WERI-Rb-1 (cell line): ENCODE measurements around the gene TCF19.
A peak's percentile ranks its signal among the peaks of the same experiment; 100 is the strongest.
"Not testable (repeated sequence)": the region's sequence is repeated elsewhere in the genome, so short reads cannot be mapped to it uniquely, and the experiment has no call there.

ENCODE experiments used
- DNase-seq: peaks from one replicate; pipeline ENCODE4 v3.0.0-alpha.2; 2020
- H3K27ac ChIP-seq: fragments of 250-450 bp; sonication (Bioruptor Pico); 2 replicates; pipeline ENCODE4 v1.5.1; 2020; ENCODE audit warnings: mild to moderate bottlenecking, moderate library complexity
- H3K27me3 ChIP-seq: fragments of 250-450 bp; sonication (Bioruptor Pico); 2 replicates; pipeline ENCODE4 v1.5.1; 2021; ENCODE audit warnings: mild to moderate bottlenecking, low read depth, moderate library complexity; ENCODE audit not compliant: insufficient read depth, severe bottlenecking
- H3K36me3 ChIP-seq: fragments of 250-450 bp; sonication (Bioruptor Pico); 2 replicates; pipeline ENCODE4 v1.5.1; 2020; ENCODE audit warnings: mild to moderate bottlenecking, moderate library complexity
- H3K4me3 ChIP-seq: 2 replicates; pipeline ENCODE4 v1.5.1; 2011; ENCODE audit warnings: low read depth, mild to moderate bottlenecking, control low read depth, low read length
- H3K9me3 ChIP-seq: fragments of 250-450 bp; sonication (Bioruptor Pico); 2 replicates; pipeline ENCODE4 v1.5.1; 2021; ENCODE audit warnings: mild to moderate bottlenecking, moderate library complexity; ENCODE audit not compliant: severe bottlenecking
- TF ChIP-seq, protein P1 (sequence below): IDR thresholded peaks from 2 replicates; pipeline ENCODE4 v1.5.1; 2011; ENCODE audit warnings: low read depth, mild to moderate bottlenecking, control low read depth, inconsistent platforms, low read length

TCF19 gene

DNA sequence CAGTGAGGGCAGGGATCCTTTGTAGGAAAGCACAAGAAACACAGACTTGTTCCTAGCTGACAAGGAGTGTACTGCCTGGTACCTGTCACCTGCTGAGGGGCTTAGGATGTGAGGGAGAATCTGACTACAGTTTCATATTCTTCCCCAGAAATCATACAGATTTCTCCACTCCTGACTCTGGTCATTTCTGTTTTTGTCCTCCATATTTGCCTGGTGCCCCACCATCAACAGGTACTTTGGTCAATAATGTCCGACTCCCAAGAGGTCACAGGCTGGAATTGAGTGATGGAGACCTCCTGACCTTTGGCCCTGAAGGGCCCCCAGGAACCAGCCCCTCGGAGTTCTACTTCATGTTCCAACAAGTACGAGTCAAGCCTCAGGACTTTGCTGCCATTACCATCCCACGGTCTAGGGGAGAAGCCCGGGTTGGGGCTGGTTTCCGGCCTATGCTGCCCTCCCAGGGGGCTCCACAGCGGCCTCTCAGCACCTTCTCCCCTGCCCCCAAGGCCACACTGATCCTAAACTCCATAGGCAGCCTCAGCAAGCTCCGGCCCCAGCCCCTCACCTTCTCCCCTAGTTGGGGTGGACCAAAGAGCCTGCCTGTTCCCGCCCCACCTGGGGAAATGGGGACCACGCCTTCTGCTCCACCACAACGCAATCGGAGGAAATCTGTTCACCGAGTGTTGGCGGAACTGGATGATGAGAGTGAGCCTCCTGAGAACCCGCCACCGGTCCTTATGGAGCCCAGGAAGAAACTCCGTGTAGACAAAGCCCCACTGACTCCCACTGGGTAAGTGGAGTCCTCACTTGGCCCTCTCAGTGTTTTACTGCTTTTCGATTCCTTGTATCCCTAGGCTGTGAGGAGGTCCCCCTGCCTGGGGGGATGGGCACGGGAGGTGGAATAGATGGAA, 3.1 kb downstream of the TCF19 start:
- Histone ChIP-seq H3K27ac (no peak overlapping the region), H3K27me3 (no peaks in the 10 kb centered on the region), H3K9me3 (no peaks in the 10 kb centered on the region), H3K4me3 (no peak overlapping the region), H3K36me3 (peaks cover 55% of the 10 kb centered on the region)
- TF ChIP-seq, protein P1, sequence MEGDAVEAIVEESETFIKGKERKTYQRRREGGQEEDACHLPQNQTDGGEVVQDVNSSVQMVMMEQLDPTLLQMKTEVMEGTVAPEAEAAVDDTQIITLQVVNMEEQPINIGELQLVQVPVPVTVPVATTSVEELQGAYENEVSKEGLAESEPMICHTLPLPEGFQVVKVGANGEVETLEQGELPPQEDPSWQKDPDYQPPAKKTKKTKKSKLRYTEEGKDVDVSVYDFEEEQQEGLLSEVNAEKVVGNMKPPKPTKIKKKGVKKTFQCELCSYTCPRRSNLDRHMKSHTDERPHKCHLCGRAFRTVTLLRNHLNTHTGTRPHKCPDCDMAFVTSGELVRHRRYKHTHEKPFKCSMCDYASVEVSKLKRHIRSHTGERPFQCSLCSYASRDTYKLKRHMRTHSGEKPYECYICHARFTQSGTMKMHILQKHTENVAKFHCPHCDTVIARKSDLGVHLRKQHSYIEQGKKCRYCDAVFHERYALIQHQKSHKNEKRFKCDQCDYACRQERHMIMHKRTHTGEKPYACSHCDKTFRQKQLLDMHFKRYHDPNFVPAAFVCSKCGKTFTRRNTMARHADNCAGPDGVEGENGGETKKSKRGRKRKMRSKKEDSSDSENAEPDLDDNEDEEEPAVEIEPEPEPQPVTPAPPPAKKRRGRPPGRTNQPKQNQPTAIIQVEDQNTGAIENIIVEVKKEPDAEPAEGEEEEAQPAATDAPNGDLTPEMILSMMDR = no peak
- DNase-seq = no peak

DNA sequence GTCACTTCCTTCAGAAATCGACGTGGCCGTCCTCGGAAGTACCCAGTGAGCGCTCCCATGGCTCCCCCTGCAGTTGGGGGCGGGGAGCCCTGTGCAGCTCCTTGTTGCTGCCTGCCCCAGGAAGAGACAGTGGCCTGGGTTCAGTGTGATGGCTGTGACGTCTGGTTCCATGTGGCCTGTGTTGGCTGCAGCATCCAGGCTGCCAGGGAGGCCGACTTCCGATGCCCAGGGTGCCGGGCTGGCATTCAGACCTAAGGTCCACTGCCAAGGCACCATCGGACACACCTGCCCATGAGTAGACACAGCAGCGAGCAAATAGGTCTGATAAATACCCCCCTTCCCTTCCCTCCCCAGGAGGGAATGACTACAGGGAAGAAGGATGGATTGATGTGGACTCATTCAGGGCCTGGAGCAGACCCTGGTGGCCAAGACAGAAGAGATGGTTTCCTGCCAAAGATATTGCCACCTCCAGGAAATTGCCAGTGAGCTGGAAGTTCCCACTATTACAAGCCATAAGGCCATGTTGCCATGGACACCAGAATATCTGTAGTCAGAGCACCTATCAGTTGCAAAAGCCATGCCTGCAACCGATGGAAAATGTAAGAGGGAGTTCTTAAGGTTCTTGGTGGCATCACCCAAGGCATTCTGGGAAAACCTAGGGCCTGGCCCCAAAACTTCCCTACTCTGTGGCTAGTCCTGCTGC, 4.2 kb downstream of the TCF19 start:
- Histone ChIP-seq H3K4me3 (no peak overlapping the region), H3K27ac (no peak overlapping the region), H3K9me3 (no peaks in the 10 kb centered on the region), H3K36me3 (peaks cover 57% of the 10 kb centered on the region), H3K27me3 (no peaks in the 10 kb centered on the region)
- no peak for DNase-seq
- TF ChIP-seq, protein P1 = no peak

DNA sequence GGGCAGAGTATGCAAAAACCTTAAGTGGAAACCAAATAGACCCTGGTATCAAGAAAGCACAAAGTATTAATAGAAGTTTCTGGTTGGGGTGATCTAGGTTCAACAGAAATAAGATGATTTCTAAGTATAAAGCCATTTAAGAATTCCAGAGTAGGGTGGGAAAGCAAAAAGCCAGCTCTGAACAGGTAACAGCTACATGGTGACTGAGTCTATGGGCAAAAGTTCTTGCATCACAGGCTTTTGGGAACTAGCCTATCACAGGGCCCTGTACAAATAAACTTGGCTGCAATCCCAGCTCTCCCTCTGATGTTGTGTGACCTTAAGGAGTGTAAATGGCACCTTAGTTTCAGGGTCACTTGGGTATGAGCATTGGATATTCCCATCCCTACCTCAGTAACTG, 5.5 kb downstream of the TCF19 start:
- no peak overlapping the region for H3K27ac ChIP-seq
- H3K4me3 ChIP-seq = no peak overlapping the region
- TF ChIP-seq, protein P1 = no peak
- no peaks in the 10 kb centered on the region for H3K9me3 ChIP-seq
- no peaks in the 10 kb centered on the region for H3K27me3 ChIP-seq
- DNase-seq = no peak
- peaks cover 60% of the 10 kb centered on the region for H3K36me3 ChIP-seq

DNA sequence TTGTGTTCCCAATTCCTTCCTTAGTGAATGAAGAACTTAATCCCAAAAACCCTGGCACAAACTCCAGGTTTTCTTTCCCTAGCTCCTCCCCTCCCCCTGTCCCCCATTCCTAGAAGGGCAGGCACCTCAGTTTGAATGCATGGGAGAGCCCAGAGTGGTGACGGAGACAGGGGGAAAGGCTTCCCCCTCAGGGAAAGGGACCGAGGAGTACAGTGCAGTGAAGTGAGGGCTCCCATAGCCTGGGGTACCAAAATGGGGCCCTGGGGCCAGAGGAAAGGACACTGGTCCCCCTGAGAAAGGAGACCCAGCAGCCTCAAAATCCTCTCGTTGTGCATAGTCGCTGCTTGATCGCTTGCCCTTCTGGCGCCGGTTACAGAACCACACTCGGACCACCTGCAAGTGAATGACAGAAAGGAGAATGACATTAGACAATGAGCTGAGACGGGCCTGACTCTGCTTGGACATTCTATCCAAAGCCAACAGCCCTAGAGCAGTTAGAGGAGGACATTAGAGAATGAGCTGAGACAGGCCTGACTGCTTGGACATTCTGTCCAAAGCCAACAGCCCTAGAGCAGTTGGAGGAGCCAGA, 6.2 kb downstream of the TCF19 start:
- DNase-seq, H3K4me3 ChIP-seq, H3K9me3 ChIP-seq, H3K27me3 ChIP-seq: not testable (repeated sequence)
- H3K36me3 ChIP-seq = peaks cover 54% of the 10 kb centered on the region
- peak overlapping the region; percentile 77 for H3K27ac ChIP-seq

DNA sequence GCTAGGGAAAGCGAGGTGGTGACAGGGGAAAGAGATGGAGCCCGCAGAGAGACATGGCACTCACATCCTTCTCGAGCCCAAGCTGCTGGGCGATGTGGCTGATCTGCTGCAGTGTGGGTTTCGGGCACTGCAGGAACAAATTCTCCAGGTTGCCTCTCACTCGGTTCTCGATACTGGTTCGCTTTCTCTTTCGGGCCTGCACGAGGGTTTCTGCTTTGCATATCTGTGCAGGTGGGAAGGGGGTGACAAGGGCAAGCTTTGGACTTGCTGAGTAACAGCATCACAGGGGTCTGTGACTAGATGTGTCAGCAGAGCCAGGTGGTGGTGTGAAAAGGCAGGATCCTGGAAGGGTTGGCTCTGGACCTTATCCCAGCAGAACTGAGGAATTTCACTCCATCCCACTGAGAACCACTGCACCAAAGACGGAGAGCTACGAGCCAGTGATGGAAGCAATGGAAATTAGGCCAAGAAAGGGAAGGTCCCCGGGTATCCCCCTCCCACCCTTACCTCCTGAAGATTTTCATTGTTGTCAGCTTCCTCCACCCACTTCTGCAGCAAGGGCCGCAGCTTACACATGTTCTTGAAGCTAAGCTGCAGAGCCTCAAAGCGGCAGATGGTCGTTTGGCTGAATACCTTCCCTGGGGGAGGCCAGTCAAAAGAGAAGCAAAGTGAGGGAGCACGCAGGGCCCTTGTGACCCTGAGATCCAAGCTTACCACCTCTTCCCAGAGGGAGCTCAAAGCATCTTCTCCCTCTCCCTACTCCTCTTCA, 6.9 kb downstream of the TCF19 start:
- DNase-seq = peak; percentile 90
- H3K27ac ChIP-seq = peak overlapping the region; percentile 77
- H3K27me3 ChIP-seq, H3K9me3 ChIP-seq, H3K4me3 ChIP-seq: not testable (repeated sequence)
- peaks cover 47% of the 10 kb centered on the region for H3K36me3 ChIP-seq

DNA sequence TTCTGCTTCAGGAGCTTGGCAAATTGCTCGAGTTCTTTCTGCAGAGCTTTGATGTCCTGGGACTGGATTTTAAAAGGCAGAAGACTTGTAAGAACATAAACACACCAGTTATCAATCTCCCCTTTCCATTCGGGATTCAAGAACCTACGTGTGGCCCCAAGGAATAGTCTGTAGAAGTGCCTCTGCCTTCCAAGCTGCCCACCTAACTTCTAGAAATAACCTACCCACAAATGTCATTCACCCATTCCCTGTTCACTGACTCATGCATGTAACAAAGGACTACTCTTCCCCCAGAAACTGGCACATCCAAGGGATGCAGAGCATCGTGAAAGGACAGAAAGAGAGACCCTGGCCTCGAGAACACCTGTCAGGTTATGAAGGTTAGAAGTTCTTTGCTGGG, 7.6 kb downstream of the TCF19 start:
- no peak overlapping the region for H3K4me3 ChIP-seq
- H3K9me3 ChIP-seq = no peaks in the 10 kb centered on the region
- TF ChIP-seq, protein P1 = no peak
- H3K27ac ChIP-seq = peak overlapping the region; percentile 77
- no peaks in the 10 kb centered on the region for H3K27me3 ChIP-seq
- DNase-seq = no peak
- H3K36me3 ChIP-seq = peaks cover 41% of the 10 kb centered on the region
